HFFc6 (cell line): ENCODE data around the gene OR2W1. TPM values are rescaled to one million over a fixed set of nuclear protein-coding genes. Genes with fewer than 3 reads are reported as not detected.

ENCODE experiments used
- DNase-seq: peaks from one replicate; pipeline ENCODE4 v3.0.0-alpha.2; 2018
- H3K27ac Mint-ChIP-seq: 2 replicates; pipeline ENCODE4 v1.8.0; 2020; ENCODE audit warnings: mild to moderate bottlenecking, mixed read lengths
- H3K27me3 Mint-ChIP-seq: 2 replicates; pipeline ENCODE4 v1.8.0; 2021; ENCODE audit warnings: mild to moderate bottlenecking, moderate library complexity, mixed read lengths; ENCODE audit not compliant: insufficient read depth
- H3K36me3 Mint-ChIP-seq: 2 replicates; pipeline ENCODE4 v1.8.0; 2021; ENCODE audit warnings: low read depth, mixed read lengths
- H3K4me1 Mint-ChIP-seq: 2 replicates; pipeline ENCODE4 v1.8.0; 2020; ENCODE audit warnings: low read depth, mixed read lengths
- H3K4me3 Mint-ChIP-seq: 2 replicates; pipeline ENCODE4 v1.8.0; 2020; ENCODE audit warnings: mild to moderate bottlenecking, moderate library complexity, mixed read lengths
- H3K9me3 Mint-ChIP-seq: 2 replicates; pipeline ENCODE4 v1.8.0; 2020; ENCODE audit warnings: mild to moderate bottlenecking, mixed read lengths
- total RNA-seq, 6 experiments: library from RNA; stranded (reverse); fragmentation: NEBNext Ultra II Directional; extraction: Animal tissue kit (Norgen Biotek cat#: 25700); gene quantifications; 2 replicates in 1 of 6; 3 replicates in 5 of 6; pipeline ENCODE4 v1.2.3, GENCODE V29; 2021
- TF ChIP-seq, protein P1 (sequence below): fragments of 200-600 bp; sonication (generic); IDR thresholded peaks from 2 replicates; pipeline ENCODE4 v1.5.0; 2021; ENCODE audit warnings: antibody characterized with exemption, mild to moderate bottlenecking

The OR2W1 gene
- total RNA-seq, 6 experiments from 2014 or later = not detected

DNA sequence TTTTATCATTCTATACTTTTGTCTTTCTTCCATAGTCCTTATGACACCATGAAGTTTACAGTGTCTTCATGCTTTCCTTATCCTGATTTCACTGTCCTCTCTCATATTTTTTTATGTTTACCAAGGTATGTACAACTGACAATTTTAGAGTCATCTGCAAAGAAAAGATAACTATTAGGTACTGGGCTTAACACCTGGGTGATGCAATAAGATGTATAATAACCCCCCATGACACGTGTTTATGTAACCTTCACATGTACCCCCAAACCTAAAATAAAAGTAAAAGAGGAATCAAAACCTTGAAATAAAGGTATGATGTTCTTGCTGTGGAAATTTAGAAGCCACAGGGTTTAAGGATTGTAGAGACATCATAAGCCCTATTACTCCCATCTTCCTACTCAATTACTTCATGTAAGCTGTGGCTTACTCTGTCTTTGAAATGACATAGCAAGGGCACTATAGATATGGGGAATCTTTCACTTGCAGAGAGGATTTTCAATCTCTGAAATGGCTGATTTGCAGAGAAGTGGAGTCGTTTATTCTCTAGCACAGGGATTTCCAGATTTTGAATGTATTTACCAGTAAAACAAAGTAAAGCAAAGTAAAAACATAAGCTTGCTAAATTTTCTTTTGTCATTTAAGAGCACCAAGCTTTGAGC lies 18.9 kb downstream of the OR2W1 start:
- Mint-ChIP-seq H3K36me3 (no peaks in the 10 kb centered on the region), H3K27ac (no peak overlapping the region), H3K9me3 (no peaks in the 10 kb centered on the region), H3K4me1 (no peaks in the 10 kb centered on the region), H3K4me3 (no peak overlapping the region), H3K27me3 (peaks cover 1% of the 10 kb centered on the region; the same call in 1 of the 2 replicates)
- TF ChIP-seq, protein P1, sequence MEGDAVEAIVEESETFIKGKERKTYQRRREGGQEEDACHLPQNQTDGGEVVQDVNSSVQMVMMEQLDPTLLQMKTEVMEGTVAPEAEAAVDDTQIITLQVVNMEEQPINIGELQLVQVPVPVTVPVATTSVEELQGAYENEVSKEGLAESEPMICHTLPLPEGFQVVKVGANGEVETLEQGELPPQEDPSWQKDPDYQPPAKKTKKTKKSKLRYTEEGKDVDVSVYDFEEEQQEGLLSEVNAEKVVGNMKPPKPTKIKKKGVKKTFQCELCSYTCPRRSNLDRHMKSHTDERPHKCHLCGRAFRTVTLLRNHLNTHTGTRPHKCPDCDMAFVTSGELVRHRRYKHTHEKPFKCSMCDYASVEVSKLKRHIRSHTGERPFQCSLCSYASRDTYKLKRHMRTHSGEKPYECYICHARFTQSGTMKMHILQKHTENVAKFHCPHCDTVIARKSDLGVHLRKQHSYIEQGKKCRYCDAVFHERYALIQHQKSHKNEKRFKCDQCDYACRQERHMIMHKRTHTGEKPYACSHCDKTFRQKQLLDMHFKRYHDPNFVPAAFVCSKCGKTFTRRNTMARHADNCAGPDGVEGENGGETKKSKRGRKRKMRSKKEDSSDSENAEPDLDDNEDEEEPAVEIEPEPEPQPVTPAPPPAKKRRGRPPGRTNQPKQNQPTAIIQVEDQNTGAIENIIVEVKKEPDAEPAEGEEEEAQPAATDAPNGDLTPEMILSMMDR = no peak
- no peak for DNase-seq

DNA sequence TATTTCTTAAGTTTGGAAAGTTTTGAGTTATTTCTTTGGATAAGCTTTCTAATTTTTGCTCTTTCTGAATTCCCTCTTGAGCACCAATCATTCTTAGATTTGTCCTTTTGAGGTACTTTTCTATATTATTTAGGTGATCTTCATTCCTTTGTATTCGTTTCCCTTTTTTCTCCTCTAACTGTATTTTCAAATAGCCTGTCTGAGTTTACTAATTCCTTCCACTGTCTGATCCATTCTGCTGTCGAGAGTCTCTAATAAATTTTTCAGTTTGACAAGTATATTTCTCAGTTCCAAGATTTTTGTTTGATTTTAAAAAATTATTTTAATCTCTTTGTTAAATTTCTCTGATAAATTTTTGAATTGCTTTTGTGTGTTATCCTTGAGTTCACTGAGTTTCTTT lies 23.5 kb downstream of the OR2W1 start:
- H3K36me3 Mint-ChIP-seq = no peaks in the 10 kb centered on the region
- no peaks in the 10 kb centered on the region for H3K27me3 Mint-ChIP-seq
- peaks cover 10% of the 10 kb centered on the region for H3K4me1 Mint-ChIP-seq
- no peak overlapping the region for H3K4me3 Mint-ChIP-seq
- TF ChIP-seq, protein P1 = no peak
- no peaks in the 10 kb centered on the region for H3K9me3 Mint-ChIP-seq
- no peak overlapping the region for H3K27ac Mint-ChIP-seq
- DNase-seq = no peak

DNA sequence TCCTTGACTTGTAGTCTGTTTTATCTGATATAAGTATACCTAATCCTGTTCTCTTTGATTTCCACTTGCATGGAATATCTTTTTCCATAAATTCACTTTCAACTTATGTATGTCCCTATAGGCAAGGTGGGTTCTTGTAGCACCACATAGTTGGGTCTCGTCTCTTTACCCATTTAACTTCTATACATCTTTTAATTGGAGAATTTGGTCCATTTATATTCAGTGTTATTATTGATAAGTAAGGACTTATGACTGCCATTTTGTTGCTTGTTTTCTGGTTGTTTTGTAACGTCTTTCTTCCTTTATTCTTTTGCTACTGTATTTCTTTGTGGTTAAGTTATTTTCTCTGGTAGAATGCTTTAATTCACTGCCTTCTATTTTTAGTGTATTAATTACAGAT lies 25.3 kb downstream of the OR2W1 start:
- Mint-ChIP-seq H3K36me3 (no peaks in the 10 kb centered on the region), H3K27ac (no peak overlapping the region), H3K4me1 (peaks cover 15% of the 10 kb centered on the region), H3K9me3 (peaks cover 5% of the 10 kb centered on the region), H3K4me3 (no peak overlapping the region), H3K27me3 (peaks cover 4% of the 10 kb centered on the region)
- TF ChIP-seq, protein P1 = no peak
- no peak for DNase-seq

DNA sequence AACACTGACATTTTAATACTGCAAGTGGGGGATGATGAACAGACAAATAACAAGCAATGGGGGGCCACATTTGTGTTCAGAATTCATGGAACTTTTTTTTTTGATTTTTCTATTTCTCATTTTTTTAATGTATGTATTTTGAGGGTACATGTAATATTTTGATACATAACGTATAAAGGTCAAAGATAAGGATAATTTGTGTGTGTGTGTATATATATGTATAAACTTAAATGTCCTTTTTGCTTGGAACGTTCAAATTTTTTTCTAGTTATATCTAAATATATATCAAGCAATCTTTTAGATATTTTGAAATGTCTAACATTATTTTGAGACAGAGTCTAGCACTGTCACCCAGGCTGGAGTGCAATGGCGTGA lies 27.6 kb downstream of the OR2W1 start:
- peak overlapping the region; percentile 92 for H3K4me3 Mint-ChIP-seq
- no peak overlapping the region for H3K27ac Mint-ChIP-seq
- TF ChIP-seq, protein P1 = no peak
- peaks cover 15% of the 10 kb centered on the region for H3K4me1 Mint-ChIP-seq
- peaks cover 5% of the 10 kb centered on the region for H3K27me3 Mint-ChIP-seq
- no peak for DNase-seq
- peaks cover 5% of the 10 kb centered on the region for H3K9me3 Mint-ChIP-seq
- no peaks in the 10 kb centered on the region for H3K36me3 Mint-ChIP-seq

DNA sequence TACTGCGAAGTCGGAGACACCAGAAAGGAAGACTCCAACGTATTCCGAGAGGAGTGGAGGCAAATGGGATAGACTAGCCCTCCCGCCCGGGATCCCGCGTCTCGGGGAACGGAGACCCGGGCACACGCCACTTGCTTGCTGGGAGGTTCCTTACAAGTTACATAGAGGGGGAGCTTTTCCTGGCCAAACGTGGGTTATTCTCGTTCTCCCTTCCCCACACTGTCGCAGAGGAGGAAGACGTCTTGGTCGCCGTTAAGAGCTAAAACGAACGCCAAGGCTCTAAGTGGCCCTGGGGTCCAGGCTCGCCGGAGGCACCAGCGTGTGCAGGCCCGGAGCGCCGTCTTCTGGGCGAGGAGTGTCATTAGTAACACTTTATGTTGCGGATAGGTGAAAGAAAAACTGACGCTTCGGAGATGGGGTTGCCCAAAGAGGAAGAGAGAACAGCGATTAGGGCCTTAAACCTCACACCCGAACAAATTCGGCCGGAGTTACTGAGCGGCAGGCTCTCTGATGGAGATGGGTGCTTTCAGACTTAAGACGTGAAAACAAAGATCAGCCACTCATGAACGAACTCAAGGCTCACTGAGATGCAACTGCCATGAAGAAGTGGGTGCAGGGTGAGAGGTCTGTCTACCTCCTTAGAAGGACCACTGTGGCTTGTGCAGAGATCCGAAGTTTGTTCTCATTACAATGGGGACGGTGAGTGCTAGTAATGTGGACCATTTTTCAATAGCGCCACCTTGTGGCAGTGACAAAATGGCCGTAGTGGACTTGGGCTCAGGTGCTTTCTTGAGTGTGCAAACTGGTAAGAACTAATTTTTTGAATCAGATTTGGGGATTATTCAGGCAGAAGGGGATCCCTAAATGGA lies 28.2 kb downstream of the OR2W1 start:
- Mint-ChIP-seq H3K27me3 (peaks cover 5% of the 10 kb centered on the region), H3K4me3 (peak overlapping the region; percentile 92)

More for the DNA sequence above, 28.2 kb downstream of the OR2W1 start:
- H3K36me3 Mint-ChIP-seq = no peaks in the 10 kb centered on the region
- peak overlapping the region; percentile 2; the same call in 1 of the 2 replicates for H3K27ac Mint-ChIP-seq
- DNase-seq = peak; percentile 68
- H3K4me1 Mint-ChIP-seq = peaks cover 15% of the 10 kb centered on the region
- TF ChIP-seq, protein P1 = peak; percentile 95
- peaks cover 5% of the 10 kb centered on the region for H3K9me3 Mint-ChIP-seq
